GM10847 (cell line): ENCODE measurements around the gene PPM1A.

ENCODE experiments used
- POLR2A ChIP-seq: IDR thresholded peaks from 2 replicates; pipeline ENCODE4 v1.6.1; 2011; ENCODE audit not compliant: insufficient read length; ENCODE audit errors: extremely low read depth

The PPM1A gene

DNA sequence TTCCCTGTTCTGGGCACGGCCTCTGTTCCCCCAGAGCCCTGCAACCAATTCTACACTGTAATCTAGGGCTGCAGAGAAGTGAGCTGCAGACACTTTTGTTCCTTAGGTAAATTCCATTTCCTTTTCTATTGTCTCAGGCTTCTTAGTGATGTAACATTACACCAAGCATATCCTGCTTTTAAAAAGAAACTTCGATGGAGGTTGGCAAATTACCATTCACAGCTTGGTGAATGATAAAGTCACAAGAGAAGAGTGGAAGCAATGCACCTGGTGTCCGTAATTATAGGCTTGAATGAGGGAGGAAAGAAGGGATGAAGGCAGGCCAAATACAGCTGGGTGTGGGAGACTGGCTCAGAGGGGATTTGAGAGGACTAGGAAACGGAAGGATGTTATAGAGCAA, 68.6 kb downstream of the PPM1A start:
- TF ChIP-seq POLR2A: no peak

DNA sequence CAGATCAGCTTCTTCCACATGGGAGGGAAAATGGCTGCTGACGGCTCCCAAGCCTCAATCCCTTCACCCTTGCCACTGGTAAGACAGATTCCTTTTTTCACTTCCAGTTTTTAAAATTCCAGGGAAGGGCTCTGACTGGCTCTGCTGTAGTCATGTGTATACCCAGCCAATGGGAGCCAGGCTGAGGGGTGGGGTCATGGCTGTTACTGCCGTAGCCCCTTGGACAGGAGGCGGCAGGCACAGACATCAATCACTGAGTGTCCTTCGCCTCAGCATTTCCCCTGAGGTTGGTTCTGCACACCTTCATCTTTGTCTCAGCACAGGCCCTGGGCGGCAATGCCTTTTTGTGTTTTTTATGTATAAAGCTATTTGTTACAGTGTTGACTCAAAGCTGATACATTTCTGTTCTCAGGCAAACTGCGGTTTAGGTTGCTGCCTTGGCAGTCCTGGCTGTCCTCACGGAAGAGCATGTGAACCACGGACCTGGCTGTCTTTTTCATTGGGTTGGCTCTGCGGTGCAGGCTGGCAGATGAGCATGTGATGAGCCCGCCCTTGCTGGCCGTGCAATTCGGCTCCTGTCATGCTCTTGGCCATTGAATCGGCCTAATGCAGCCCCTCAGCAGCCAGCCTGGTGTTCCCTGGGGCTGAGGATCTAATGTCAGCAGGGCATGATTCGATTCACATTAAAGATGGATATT, 74.3 kb downstream of the PPM1A start:
- TF ChIP-seq POLR2A: no peak

DNA sequence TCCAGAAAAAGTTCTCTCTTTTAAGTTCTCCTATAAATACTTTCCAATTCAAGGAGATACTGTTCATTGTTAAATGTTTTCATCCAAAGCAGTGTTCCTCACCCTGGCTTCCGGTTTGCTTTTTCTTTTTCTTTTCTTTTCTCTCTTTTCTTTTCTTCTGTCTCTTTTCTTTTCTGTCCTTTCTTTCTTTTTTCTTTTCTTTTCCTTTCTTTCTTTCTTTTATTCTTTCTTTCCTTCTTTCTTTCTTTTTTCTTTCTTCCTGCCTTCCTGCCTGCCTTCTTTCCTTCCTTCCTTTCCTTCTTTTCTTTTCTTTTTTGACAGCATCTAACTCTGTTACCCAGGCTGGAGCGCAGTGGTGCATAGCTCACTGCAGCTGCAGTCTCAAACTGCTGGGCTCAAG, 75.8 kb downstream of the PPM1A start:
- TF ChIP-seq POLR2A: no peak

DNA sequence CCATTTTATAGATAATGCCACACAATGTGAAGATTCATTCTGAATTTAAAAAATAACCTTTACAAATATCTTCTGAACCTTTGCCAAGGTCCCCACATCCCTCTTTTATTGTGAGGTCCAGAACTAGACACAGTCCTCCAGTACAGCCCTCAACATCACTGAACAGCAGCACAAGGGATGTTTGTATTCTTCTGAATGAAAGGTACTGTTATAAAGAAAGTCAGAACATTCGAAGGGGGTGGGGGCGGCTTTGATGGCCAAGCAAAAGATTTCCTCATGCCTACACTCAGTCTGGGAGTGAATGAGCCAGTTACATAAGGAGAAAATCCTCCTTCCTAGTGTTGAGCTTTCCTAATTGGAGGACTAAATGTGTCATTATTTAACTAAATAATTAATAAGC, 77.3 kb downstream of the PPM1A start:
- no peak for TF ChIP-seq POLR2A

DNA sequence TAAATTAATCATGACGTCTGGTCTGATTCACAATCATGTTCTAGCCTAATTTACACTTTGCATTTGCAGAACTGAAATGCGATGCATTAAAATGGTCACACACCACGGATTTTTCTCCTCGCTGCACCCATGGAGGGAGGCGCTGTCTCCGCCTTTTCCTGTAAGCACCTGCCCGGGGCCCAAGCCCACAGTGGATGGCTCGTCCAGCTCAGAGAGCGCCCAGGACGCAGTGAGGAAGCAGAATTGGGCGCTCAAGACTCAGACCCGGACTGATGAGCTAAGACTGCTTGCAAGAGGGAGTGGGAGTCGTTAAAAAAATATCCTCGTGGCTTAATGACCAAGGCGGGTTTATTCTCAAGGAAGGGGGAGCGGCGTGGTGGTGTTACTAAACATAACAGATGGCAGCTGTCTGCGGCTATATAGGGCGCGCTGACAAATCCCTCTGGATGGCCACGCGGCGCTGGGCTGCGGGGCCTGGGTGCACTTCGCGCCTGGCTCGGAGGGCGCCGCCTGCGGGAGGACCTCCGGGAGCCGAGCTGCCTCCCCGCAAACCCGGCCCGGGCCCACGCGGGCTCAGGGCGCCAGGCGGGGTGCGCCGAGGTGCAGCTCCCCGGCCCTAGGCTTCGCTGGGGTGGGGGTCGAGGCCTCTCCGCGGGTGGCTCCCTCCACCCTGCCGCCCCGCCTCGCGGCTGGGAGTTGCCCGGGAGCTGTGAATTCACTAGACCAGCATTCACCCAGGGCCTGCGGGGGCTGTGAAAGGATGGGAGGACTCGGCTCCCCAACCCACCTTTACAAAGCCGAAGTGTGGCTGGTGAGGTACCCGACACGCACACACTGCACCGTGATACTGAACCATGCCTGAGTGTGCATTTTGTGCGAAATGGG, 78.7 kb downstream of the PPM1A start:
- TF ChIP-seq POLR2A: peak; percentile 41

DNA sequence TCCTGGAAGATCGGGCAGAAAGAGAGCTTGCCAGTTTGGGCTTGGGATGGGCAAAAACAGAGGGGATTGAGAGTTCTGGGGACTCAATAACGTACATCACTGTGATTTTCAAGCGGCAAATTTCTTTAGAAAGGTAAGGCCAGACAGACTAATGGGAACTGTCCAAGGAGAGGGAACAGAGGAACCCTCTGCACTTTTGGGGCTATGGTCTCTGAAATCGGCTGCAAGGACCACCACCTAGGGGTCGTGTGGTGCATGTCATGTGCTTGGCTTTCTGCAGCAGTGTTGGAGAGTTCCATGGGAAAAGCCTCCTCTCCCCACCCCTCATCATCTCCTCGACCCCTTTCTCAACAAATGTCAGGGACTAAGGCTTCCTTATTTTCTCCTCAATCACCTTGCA, 79.6 kb downstream of the PPM1A start:
- TF ChIP-seq POLR2A: no peak

DNA sequence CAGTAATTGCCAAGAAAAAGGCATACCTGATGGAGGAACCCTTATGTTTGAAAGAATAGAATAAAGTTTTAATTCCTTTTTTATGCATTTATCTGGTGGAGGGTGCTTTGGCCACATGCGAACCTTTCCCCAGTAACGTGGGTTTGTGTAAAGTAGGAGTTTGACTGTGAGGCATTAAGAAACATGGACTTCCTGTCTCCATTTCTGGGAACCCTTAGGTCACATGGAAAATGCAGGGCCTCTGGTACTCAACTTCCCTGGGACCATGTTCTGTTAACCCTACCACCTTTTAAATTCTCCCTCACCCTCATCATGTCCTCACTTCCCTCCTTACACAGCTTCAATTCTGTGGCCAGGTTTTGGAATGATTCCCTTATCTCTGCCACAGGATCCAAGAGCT, 80.3 kb downstream of the PPM1A start:
- TF ChIP-seq POLR2A: no peak

DNA sequence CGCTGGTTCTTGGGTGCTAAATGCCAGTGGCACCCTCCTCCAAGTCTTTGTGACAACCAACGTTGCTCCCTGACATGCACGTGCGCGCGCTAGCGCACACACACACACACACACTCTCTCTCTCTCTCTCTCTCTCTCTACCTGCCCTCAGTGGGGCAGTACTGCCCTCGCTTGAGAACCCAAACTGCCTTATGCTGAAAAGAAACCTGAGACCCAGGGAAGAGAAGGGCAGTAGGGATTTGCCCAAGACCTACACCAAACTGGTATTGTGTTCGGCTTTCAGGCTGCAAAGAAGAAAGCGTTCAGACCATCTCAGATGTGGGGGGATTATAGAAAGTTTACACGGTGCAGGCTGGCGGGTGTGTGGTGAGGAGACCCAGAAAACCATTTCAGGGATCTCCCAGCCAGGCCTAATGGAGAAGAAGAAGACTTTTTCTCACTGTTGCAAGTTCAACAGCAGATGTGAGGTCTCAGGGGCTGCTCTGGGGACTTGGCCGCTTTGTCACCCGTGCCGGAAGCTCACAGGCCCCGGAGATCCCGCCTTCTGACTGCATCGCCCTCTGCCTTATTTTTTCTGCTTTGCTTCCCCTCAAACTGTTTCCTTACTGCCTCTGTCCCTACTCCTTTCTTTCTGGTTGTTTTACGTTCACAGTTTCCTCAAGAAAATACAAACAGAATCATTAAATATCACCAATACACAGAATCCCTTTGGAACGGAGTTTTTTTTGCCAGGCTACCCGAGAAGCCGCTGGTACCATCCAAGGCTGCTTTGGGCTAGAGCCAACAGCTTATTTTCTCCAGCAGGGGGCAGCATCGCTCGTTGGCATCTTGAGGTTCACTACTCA, 82.4 kb downstream of the PPM1A start:
- no peak for TF ChIP-seq POLR2A

DNA sequence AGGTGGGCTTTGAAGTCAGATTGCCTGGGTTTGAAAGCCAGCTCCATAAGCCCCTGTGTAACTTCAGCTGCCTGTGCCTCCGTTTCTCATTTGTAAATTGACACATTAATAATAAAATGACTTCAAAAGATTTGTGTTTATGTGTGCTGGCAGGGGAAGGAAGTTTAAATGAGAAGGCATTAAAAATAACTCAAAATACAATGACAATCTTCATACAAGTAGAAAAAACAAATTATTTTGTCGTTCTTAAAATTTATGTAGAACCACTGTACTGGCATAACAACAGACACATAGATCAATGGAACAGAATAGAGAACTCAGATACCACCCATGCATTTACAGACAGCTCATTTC, 83.0 kb downstream of the PPM1A start:
- TF ChIP-seq POLR2A: no peak

DNA sequence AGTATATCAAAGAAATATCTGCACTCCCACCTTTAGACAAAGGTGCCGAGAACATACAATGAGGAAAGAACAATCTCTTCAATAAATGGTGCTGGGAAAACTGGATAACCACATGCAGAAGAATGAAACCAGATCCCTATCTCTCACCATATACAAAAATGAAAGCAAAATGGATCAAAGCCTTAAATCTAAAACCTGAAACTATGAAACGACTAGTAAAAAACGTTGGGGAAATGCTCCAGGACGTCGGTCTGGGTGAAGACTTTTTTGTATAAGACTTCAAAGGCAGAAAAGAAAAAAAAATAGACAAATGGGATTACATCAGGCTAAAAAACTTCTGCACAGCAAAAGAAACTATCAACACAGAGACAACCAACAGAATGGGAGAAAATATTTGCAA, 83.8 kb downstream of the PPM1A start:
- no peak for TF ChIP-seq POLR2A

DNA sequence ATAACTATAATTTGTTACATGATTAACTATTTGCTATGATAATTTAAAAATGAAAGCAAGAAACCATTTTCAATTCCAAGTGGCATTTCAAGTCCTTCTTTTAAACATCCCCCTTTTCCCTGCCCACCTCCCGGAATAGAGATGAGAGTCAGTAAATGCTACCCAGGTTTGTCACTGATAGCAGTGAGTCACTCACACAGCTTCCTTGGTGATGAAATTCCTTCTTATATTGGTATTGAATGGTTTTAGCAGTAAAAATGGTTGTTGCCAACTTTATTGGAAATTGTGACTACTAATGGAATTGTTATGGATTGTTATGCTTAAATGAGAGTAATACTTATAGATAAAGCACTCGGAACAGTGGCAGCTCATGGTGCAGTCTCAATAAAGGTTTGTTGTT, 90.5 kb downstream of the PPM1A start:
- TF ChIP-seq POLR2A: no peak

DNA sequence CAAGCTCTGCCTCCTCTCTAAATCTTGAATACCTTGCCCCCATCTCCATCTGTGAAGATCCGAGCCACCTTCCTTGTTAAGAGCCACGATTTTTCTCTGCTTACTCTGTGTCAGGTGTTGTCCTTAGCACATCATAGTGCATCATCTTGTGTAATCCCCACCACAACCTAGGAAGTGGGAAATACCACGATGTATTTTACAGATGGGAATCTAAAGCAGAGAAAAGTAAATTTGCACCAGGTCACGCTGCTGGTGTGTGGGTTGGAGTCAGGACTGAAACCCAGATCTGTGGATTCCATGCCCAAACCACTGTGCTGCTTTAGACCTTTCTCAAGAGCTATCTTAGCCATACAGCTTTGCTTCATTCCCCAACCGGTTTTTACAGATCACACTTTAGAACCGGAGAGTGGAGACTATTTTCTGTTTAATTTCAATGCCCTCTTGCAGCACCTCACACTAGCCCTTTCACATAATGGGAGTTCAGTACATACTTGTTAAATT, 94.6 kb downstream of the PPM1A start:
- no peak for TF ChIP-seq POLR2A

DNA sequence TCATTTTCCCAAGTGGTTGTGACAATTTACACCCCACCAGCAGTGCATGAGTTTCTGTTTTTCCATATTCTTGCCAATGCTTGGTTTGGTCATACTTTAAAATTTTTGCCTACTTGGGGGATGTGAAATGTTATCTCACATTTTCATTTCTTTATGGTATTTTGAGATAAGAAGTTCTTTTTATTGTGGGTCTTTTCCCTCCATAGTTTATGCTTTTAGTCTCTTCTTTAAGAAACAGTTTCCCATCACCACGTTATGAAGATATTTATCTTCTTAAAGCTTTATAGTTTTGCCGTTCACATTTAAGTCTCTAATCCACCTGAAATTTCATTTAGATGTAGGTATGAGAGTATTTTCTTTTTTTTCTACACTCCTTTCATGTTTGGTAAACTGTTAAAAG, 95.7 kb downstream of the PPM1A start:
- no peak for TF ChIP-seq POLR2A

DNA sequence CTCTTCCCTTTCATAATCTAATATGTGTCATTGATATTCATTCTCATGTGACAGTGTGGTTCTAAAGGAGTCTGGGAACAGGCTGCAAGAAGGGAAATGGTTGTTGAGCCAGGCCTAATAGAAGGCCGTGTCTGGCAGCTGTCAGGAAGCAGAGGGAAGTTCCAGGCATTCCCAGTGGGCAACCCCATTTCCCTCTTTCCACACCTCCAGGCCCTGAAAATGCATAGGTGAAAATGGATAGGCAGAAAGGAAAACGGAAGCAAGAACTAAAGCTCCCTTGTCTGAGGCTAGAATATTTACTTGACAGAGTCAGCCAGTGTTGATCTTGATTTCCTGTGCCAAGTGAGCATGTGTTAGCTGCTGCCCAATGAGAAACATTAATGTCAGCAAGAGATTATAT, 97.7 kb downstream of the PPM1A start:
- TF ChIP-seq POLR2A: no peak

DNA sequence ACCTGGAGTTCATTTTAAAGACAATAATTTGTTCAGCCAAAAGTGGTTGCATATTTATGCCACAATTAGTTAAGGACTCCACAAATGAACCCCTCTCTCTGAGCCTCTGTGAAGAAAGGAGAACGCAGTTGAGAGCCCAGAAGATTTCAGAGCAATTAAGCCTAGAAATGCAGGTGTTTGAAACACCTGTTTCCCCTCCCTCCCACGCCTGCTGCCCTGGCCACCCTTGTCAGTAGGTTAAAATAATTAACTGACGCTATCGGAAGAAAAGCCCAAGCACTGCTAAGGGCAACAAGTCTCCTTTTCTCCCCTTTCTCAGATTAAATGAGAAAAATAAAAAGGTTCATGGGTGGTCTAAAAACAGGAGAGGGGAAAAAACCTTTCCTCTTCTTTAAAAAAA, 99.2 kb downstream of the PPM1A start:
- no peak for TF ChIP-seq POLR2A
